HEK293 (cell line): ENCODE measurements around the gene SLC9A2.

Source experiments
- GFI1B ChIP-seq: fragments of 450-650 bp; formaldehyde crosslinking; IDR thresholded peaks from 2 replicates; pipeline ENCODE4 v1.5.1; 2016; ENCODE audit warnings: missing biosample characterization, missing genetic modification characterization
- REST ChIP-seq: fragments of 450-650 bp; formaldehyde crosslinking; IDR thresholded peaks from 2 replicates; pipeline ENCODE4 v1.5.1; 2016; ENCODE audit warnings: missing biosample characterization, missing genetic modification characterization
- ZFP41 ChIP-seq: fragments of 450-650 bp; formaldehyde crosslinking; IDR thresholded peaks from 2 replicates; pipeline ENCODE4 v1.5.1; 2016; ENCODE audit warnings: missing biosample characterization, missing genetic modification characterization, borderline replicate concordance
- ZNF394 ChIP-seq: fragments of 450-650 bp; formaldehyde crosslinking; IDR thresholded peaks from 2 replicates; pipeline ENCODE4 v1.5.1; 2016; ENCODE audit warnings: missing biosample characterization, missing genetic modification characterization, mild to moderate bottlenecking, moderate library complexity, borderline replicate concordance
- ZNF544 ChIP-seq: fragments of 450-650 bp; formaldehyde crosslinking; IDR thresholded peaks from 2 replicates; pipeline ENCODE4 v1.5.0; 2017; ENCODE audit warnings: missing biosample characterization, missing genetic modification characterization
- ZSCAN30 ChIP-seq: fragments of 450-650 bp; IDR thresholded peaks from 2 replicates; pipeline ENCODE4 v1.5.1; 2018; ENCODE audit warnings: missing biosample characterization, mild to moderate bottlenecking, missing genetic modification characterization, moderate library complexity

GRCh38 chr2:102636283-102636907 is 17.0 kb downstream of the SLC9A2 start:
- no peak for TF ChIP-seq ZSCAN30
- TF ChIP-seq REST: no peak
- no peak for TF ChIP-seq ZFP41 (tag by site-specific recombination)
- TF ChIP-seq GFI1B (tag by site-specific recombination): no peak
- TF ChIP-seq ZNF394 (tag by site-specific recombination): no peak
- no peak for TF ChIP-seq ZNF544 (tag by site-specific recombination)
